ENCODE measurements around the gene CBR3.

DNA sequence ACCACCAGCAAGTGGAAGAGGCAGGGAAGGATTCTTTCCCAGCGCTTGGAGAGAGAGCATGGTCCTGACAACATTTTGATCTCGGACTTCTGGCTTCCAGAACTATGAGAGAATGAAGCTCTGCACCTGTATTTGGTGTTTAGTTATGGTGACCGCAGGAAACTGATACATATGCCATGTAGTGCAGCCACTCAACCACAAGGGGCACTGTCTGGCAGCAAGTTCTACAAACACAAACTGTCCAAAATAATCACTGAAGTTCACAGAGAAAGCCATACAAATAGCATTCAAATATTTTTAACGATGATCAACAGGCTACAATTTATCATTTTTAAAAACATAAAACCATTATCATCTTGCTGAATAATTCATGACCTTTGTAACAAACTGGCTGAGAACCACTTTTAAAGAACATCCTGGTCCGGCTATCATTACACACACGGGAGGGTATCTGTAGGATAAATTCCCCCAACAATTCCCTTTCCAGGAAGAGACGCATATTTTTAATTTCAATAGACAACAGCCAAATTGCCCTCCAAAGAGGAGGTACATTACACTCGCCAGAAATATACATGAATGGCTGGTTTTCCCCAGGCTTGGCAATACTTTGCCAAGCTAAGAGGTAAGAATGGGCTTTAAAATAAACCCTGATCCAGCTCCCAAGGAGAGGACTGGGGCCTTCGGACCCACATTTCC, 9.2 kb upstream of the CBR3 start:
- no peak for TF ChIP-seq JUND (IDR thresholded peaks at IDR 0.05)
- TF ChIP-seq, protein P1, sequence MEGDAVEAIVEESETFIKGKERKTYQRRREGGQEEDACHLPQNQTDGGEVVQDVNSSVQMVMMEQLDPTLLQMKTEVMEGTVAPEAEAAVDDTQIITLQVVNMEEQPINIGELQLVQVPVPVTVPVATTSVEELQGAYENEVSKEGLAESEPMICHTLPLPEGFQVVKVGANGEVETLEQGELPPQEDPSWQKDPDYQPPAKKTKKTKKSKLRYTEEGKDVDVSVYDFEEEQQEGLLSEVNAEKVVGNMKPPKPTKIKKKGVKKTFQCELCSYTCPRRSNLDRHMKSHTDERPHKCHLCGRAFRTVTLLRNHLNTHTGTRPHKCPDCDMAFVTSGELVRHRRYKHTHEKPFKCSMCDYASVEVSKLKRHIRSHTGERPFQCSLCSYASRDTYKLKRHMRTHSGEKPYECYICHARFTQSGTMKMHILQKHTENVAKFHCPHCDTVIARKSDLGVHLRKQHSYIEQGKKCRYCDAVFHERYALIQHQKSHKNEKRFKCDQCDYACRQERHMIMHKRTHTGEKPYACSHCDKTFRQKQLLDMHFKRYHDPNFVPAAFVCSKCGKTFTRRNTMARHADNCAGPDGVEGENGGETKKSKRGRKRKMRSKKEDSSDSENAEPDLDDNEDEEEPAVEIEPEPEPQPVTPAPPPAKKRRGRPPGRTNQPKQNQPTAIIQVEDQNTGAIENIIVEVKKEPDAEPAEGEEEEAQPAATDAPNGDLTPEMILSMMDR (IDR thresholded peaks at IDR 0.05) = peak; percentile 94
- TF ChIP-seq POLR2AphosphoS5 (IDR thresholded peaks at IDR 0.05; ENCODE audit: low read depth, low read length) = no peak
- TF ChIP-seq NFIC (IDR thresholded peaks at IDR 0.05; ENCODE audit: borderline replicate concordance) = no peak
- TF ChIP-seq MXI1 (IDR thresholded peaks at IDR 0.05; ENCODE audit: low read depth, low read length) = no peak
- TF ChIP-seq YY1 (IDR thresholded peaks at IDR 0.05; ENCODE audit: low read depth) = no peak
- no peak for TF ChIP-seq EZH2phosphoT487 (IDR thresholded peaks at IDR 0.05; ENCODE audit: borderline replicate concordance, low read depth)
- no peak; the same call in 1 of the 2 replicates for TF ChIP-seq RCOR1 (IDR thresholded peaks at IDR 0.05; ENCODE audit: low read length)
- TF ChIP-seq, protein P2, sequence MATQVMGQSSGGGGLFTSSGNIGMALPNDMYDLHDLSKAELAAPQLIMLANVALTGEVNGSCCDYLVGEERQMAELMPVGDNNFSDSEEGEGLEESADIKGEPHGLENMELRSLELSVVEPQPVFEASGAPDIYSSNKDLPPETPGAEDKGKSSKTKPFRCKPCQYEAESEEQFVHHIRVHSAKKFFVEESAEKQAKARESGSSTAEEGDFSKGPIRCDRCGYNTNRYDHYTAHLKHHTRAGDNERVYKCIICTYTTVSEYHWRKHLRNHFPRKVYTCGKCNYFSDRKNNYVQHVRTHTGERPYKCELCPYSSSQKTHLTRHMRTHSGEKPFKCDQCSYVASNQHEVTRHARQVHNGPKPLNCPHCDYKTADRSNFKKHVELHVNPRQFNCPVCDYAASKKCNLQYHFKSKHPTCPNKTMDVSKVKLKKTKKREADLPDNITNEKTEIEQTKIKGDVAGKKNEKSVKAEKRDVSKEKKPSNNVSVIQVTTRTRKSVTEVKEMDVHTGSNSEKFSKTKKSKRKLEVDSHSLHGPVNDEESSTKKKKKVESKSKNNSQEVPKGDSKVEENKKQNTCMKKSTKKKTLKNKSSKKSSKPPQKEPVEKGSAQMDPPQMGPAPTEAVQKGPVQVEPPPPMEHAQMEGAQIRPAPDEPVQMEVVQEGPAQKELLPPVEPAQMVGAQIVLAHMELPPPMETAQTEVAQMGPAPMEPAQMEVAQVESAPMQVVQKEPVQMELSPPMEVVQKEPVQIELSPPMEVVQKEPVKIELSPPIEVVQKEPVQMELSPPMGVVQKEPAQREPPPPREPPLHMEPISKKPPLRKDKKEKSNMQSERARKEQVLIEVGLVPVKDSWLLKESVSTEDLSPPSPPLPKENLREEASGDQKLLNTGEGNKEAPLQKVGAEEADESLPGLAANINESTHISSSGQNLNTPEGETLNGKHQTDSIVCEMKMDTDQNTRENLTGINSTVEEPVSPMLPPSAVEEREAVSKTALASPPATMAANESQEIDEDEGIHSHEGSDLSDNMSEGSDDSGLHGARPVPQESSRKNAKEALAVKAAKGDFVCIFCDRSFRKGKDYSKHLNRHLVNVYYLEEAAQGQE (IDR thresholded peaks at IDR 0.05; ENCODE audit: low read depth, low read length) = no peak
- TF ChIP-seq, protein P3, sequence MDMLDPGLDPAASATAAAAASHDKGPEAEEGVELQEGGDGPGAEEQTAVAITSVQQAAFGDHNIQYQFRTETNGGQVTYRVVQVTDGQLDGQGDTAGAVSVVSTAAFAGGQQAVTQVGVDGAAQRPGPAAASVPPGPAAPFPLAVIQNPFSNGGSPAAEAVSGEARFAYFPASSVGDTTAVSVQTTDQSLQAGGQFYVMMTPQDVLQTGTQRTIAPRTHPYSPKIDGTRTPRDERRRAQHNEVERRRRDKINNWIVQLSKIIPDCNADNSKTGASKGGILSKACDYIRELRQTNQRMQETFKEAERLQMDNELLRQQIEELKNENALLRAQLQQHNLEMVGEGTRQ (IDR thresholded peaks at IDR 0.05; ENCODE audit: borderline replicate concordance, low read depth, low read length) = no peak
- TF ChIP-seq, protein P4, sequence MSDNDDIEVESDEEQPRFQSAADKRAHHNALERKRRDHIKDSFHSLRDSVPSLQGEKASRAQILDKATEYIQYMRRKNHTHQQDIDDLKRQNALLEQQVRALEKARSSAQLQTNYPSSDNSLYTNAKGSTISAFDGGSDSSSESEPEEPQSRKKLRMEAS (IDR thresholded peaks at IDR 0.05; ENCODE audit: low read depth) = no peak

All from SK-N-SH (cell line).